GM19025 (cell line): Measurements from ENCODE around the gene MYL4.
"Not testable (repeated sequence)": the region's sequence is repeated elsewhere in the genome, so short reads cannot be mapped to it uniquely, and the experiment has no call there.

Source experiments
- ATAC-seq: cut with Tn5 transposase; IDR thresholded peaks from one replicate; pipeline ENCODE4 v1.9.1; 2021; ENCODE audit warnings: mild to moderate bottlenecking, low read depth, moderate library complexity; ENCODE audit not compliant: unreplicated experiment

The MYL4 gene

GRCh38 chr17:47268964-47269363 is 59.8 kb downstream of the MYL4 start:
- ATAC-seq: not testable (repeated sequence)

GRCh38 chr17:47269561-47270280 is 60.6 kb downstream of the MYL4 start:
- not testable (repeated sequence) for ATAC-seq

- ATAC-seq: no peak
Measured at GRCh38 chr17:47270946-47271705, 62.0 kb downstream of the MYL4 start.

- ATAC-seq: no peak
Measured at GRCh38 chr17:47272491-47272890, 63.3 kb downstream of the MYL4 start.

- no peak for ATAC-seq
Measured at GRCh38 chr17:47273245-47273644, 64.1 kb downstream of the MYL4 start.
